ENCODE measurements around the gene NAP1L1.

Gene NAP1L1

DNA sequence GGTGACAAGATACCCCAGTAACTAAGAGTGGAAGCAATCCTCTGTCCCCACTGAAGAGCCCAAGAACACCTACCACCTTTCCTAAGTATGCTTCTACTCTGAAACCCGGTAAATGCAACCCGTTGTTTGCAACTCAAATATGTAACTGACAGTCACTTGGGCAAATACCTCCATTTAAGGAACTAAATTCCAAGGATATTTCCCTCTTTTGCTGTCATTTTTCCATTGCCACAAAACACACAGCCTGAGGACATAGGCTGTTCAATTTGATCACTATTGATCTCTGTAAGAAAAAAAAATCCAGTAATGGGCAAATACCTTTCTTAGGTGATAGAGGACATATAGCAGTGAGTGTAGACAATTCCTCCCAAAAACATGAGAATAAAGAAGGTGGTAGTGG is 46.3 kb downstream of the NAP1L1 start:
- TF ChIP-seq, protein P1, sequence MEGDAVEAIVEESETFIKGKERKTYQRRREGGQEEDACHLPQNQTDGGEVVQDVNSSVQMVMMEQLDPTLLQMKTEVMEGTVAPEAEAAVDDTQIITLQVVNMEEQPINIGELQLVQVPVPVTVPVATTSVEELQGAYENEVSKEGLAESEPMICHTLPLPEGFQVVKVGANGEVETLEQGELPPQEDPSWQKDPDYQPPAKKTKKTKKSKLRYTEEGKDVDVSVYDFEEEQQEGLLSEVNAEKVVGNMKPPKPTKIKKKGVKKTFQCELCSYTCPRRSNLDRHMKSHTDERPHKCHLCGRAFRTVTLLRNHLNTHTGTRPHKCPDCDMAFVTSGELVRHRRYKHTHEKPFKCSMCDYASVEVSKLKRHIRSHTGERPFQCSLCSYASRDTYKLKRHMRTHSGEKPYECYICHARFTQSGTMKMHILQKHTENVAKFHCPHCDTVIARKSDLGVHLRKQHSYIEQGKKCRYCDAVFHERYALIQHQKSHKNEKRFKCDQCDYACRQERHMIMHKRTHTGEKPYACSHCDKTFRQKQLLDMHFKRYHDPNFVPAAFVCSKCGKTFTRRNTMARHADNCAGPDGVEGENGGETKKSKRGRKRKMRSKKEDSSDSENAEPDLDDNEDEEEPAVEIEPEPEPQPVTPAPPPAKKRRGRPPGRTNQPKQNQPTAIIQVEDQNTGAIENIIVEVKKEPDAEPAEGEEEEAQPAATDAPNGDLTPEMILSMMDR (IDR thresholded peaks at IDR 0.05; ENCODE audit: extremely low read depth, insufficient read depth, missing control alignments): no peak
- DNase-seq (ENCODE audit: low spot score): no peak
- in situ Hi-C loops (cut with MboI; ENCODE audit: low pct_unique_long_range_greater_than_20kb, low sequenced_read_pairs, unreplicated experiment): loop anchor here (10.0 to 25.0 kb wide), 2 partner anchors 493 to 701 kb away; partner anchors contain the start of genes CAPS2 and GLIPR1L1

- TF ChIP-seq, protein P1 (IDR thresholded peaks at IDR 0.05; ENCODE audit: extremely low read depth, insufficient read depth, missing control alignments): peak; percentile 82
- in situ Hi-C loops (cut with MboI; ENCODE audit: low pct_unique_long_range_greater_than_20kb, low sequenced_read_pairs, unreplicated experiment): loop anchor here (10.0 to 25.0 kb wide), 2 partner anchors 493 to 700 kb away; partner anchors contain the start of genes CAPS2 and GLIPR1L1
Measured at GRCh38 chr12:76037130-76038103, 47.1 kb downstream of the NAP1L1 start.

GRCh38 chr12:76035045-76035444 is 49.4 kb downstream of the NAP1L1 start:
- TF ChIP-seq, protein P1 (IDR thresholded peaks at IDR 0.05; ENCODE audit: extremely low read depth, insufficient read depth, missing control alignments): no peak
- no peak for DNase-seq (ENCODE audit: low spot score)
- in situ Hi-C loops (cut with MboI; ENCODE audit: low pct_unique_long_range_greater_than_20kb, low sequenced_read_pairs, unreplicated experiment): loop anchor here (10.0 to 25.0 kb wide), 2 partner anchors 490 to 698 kb away; partner anchors contain the start of genes CAPS2 and GLIPR1L1

More at GRCh38 chr12:76037130-76038103, 47.1 kb downstream of the NAP1L1 start:
- peak; percentile 46 for DNase-seq (ENCODE audit: low spot score)

GRCh38 chr12:76033081-76034011 is 51.1 kb downstream of the NAP1L1 start:
- in situ Hi-C loops (cut with MboI; ENCODE audit: low pct_unique_long_range_greater_than_20kb, low sequenced_read_pairs, unreplicated experiment): loop anchor here (10.0 to 25.0 kb wide), 2 partner anchors 489 to 696 kb away; partner anchors contain the start of genes CAPS2 and GLIPR1L1
- no peak for DNase-seq (ENCODE audit: low spot score)
- TF ChIP-seq, protein P1 (IDR thresholded peaks at IDR 0.05; ENCODE audit: extremely low read depth, insufficient read depth, missing control alignments): no peak

GRCh38 chr12:76032043-76032981 is 52.2 kb downstream of the NAP1L1 start:
- DNase-seq (ENCODE audit: low spot score): peak; percentile 64
- TF ChIP-seq, protein P1 (IDR thresholded peaks at IDR 0.05; ENCODE audit: extremely low read depth, insufficient read depth, missing control alignments): no peak
- in situ Hi-C loops (cut with MboI; ENCODE audit: low pct_unique_long_range_greater_than_20kb, low sequenced_read_pairs, unreplicated experiment): loop anchor here (10.0 to 25.0 kb wide), 2 partner anchors 488 to 695 kb away; partner anchors contain the start of genes CAPS2 and GLIPR1L1
